Endothelial cell of umbilical vein (primary cell): ENCODE data around the gene ACSS1.

Experiments
- EZH2 ChIP-seq: IDR thresholded peaks from 2 replicates; pipeline ENCODE4 v1.6.1; 2012; ENCODE audit warnings: borderline replicate concordance, low read depth, mild to moderate bottlenecking, moderate library complexity, low read length, inconsistent platforms; ENCODE audit not compliant: severe bottlenecking
- MYC ChIP-seq: IDR thresholded peaks from one replicate; pipeline ENCODE4 v1.6.1; 2011; ENCODE audit warnings: mild to moderate bottlenecking, low read depth, low read length
- POLR2A ChIP-seq: IDR thresholded peaks from 2 replicates; pipeline ENCODE4 v1.6.1; 2012; ENCODE audit warnings: low read depth, mild to moderate bottlenecking, control low read depth, low read length
- POLR2AphosphoS5 ChIP-seq: IDR thresholded peaks from 2 replicates; pipeline ENCODE4 v1.6.1; 2012; ENCODE audit warnings: low read depth, mild to moderate bottlenecking, control low read depth, low read length, moderate library complexity; ENCODE audit not compliant: insufficient read depth
- TF ChIP-seq, protein P1 (sequence below), 2 donors: IDR thresholded peaks; 1 replicate in 1 of 2; 2 replicates in 1 of 2; pipeline ENCODE4 v1.5.1; 2011; ENCODE audit warnings: low read length in 2 of 2, mild to moderate bottlenecking in 2 of 2, moderate library complexity in 2 of 2, control low read depth in 1 of 2, inconsistent platforms in 1 of 2, low read depth in 1 of 2; ENCODE audit not compliant: insufficient read depth in 1 of 2; ENCODE audit errors: extremely low read depth in 1 of 2

DNA sequence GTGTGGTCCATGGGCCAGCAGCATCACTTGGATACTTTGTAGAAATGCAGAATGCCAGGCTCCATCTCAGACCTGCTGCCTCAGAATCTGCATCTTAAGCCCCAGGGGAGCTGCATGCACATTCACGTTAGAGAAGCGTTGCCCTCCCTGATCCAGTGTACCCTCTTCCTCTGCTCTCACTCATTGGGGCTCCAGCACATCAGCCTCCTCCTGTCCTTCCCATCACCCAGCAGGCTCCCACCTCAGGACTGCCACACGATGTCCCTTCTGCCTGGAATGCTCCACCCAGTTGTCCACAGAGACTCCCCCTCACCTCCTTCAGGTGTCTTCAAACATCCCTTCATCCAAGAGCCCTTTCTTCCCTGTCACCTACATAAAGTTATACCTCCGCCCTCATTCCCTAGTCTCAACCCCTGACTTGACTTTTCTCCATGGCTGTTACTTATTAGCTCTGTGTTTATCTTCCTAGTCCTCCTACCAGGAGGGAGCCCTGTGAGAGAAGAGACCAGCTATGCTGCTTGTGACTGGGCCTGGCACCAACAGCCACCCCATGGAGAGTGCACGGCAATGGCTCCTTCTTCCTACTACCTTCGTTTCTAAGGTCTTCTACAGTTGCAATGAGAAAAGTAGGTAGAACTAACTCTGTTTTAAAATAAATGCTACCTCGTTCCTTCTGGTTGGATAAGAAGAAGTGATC lies 3.3 kb upstream of the ACSS1 start:
- TF ChIP-seq, protein P1, sequence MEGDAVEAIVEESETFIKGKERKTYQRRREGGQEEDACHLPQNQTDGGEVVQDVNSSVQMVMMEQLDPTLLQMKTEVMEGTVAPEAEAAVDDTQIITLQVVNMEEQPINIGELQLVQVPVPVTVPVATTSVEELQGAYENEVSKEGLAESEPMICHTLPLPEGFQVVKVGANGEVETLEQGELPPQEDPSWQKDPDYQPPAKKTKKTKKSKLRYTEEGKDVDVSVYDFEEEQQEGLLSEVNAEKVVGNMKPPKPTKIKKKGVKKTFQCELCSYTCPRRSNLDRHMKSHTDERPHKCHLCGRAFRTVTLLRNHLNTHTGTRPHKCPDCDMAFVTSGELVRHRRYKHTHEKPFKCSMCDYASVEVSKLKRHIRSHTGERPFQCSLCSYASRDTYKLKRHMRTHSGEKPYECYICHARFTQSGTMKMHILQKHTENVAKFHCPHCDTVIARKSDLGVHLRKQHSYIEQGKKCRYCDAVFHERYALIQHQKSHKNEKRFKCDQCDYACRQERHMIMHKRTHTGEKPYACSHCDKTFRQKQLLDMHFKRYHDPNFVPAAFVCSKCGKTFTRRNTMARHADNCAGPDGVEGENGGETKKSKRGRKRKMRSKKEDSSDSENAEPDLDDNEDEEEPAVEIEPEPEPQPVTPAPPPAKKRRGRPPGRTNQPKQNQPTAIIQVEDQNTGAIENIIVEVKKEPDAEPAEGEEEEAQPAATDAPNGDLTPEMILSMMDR (IDR thresholded peaks at IDR 0.05; ENCODE audit: extremely low read depth in 1 of 2, insufficient read depth in 1 of 2, low read depth in 1 of 2, low read length in 2 of 2) = no peak
- TF ChIP-seq EZH2 = no peak
- no peak for TF ChIP-seq MYC
- TF ChIP-seq POLR2AphosphoS5 = no peak
- TF ChIP-seq POLR2A = no peak
